Neural cell (in vitro differentiated cells): ENCODE measurements around the gene CSGALNACT2.

Experiments used
- CTCF ChIP-seq: fragments of 450-650 bp; IDR thresholded peaks from 2 replicates; pipeline ENCODE4 v1.5.1; 2014; ENCODE audit warnings: antibody characterized with exemption, mild to moderate bottlenecking, moderate library complexity; ENCODE audit not compliant: poor library complexity, severe bottlenecking
- EP300 ChIP-seq: fragments of 450-650 bp; conservative IDR thresholded peaks from 2 replicates; pipeline ENCODE4 v1.6.1; 2014; ENCODE audit warnings: antibody characterized with exemption, mild to moderate bottlenecking, moderate library complexity; ENCODE audit not compliant: poor library complexity, severe bottlenecking
- POLR2AphosphoS5 ChIP-seq: IDR thresholded peaks from 2 replicates; pipeline ENCODE4 v1.6.1; 2012
- RAD21 ChIP-seq: fragments of 450-650 bp; conservative IDR thresholded peaks from 2 replicates; pipeline ENCODE4 v1.6.1; 2014; ENCODE audit warnings: antibody characterized with exemption, mild to moderate bottlenecking, moderate library complexity

- TF ChIP-seq POLR2AphosphoS5 (no peak), RAD21 (no peak), CTCF (no peak), EP300 (no peak)
These were observed 87.0 kb downstream of the CSGALNACT2 start for GRCh38 chr10:43225004-43225786.
